IMR-90 (cell line): Measurements from ENCODE around the gene KDM4F. TPM values are rescaled to one million over a fixed set of nuclear protein-coding genes. Genes with fewer than 3 reads are reported as not detected.

ENCODE experiments used
- ATAC-seq: fragments of 200-7000 bp; cut with Tn5 transposase; 2 replicates; pipeline ENCODE4 v1.9.1; 2020; ENCODE audit warnings: low read depth, mild to moderate bottlenecking, moderate library complexity
- BruUV-seq: library from RNA; stranded (reverse); fragments of 400-500 nt; replicated peaks from 2 replicates; lab custom pipeline; 2021; lab: Mats Ljungman, UMichigan
- CTCF ChIA-PET: fragments of 300-600 bp; formaldehyde crosslinking; extraction: SDS; loops from one replicate; lab custom pipeline; 2021; ENCODE audit warnings: antibody characterized with exemption; lab: Yijun Ruan, JAX
- POLR2A ChIA-PET: fragments of 300-600 bp; sonication (Branson Sonifier 250); formaldehyde crosslinking; loops from one replicate; lab custom pipeline; 2022; ENCODE audit warnings: antibody characterized with exemption; ENCODE audit not compliant: unreplicated experiment; lab: Charles Lee
- DNase-seq: peaks from one replicate; pipeline ENCODE4 v3.0.0; 2013
- H2AFZ ChIP-seq: replicated peaks from 2 replicates; pipeline ENCODE3; 2013; ENCODE audit warnings: low read length, mild to moderate bottlenecking; ENCODE audit not compliant: poor library complexity
- H2AK5ac ChIP-seq: 2 replicates; pipeline ENCODE4 v1.6.1; 2013; ENCODE audit warnings: low read depth, low read length, inconsistent platforms
- H2AK9ac ChIP-seq: replicated peaks from 2 replicates; pipeline ENCODE3; 2013; ENCODE audit warnings: mild to moderate bottlenecking, low read depth, low read length, moderate library complexity; ENCODE audit not compliant: poor library complexity
- H2BK120ac ChIP-seq: 2 replicates; pipeline ENCODE4 v1.6.1; 2013; ENCODE audit warnings: low read depth, low read length, inconsistent platforms
- H2BK15ac ChIP-seq: 3 replicates; pipeline ENCODE4 v1.6.1; 2013; ENCODE audit warnings: low read depth, low read length, inconsistent platforms
- H2BK20ac ChIP-seq: 2 replicates; pipeline ENCODE4 v1.6.1; 2013; ENCODE audit warnings: low read depth, mild to moderate bottlenecking, inconsistent platforms, low read length, moderate library complexity
- H2BK5ac ChIP-seq: 2 replicates; pipeline ENCODE4 v1.6.1; 2013; ENCODE audit warnings: mild to moderate bottlenecking, low read depth, low read length, inconsistent platforms; ENCODE audit not compliant: poor library complexity, severe bottlenecking
- H3K14ac ChIP-seq: replicated peaks from 2 replicates; pipeline ENCODE4 v1.6.1; 2013; ENCODE audit warnings: low read depth, low read length, inconsistent platforms
- H3K18ac ChIP-seq: 2 replicates; pipeline ENCODE4 v1.6.1; 2013; ENCODE audit warnings: low read depth, low read length, control low read depth
- H3K23ac ChIP-seq: 2 replicates; pipeline ENCODE4 v1.6.1; 2013; ENCODE audit warnings: low read depth, low read length, inconsistent platforms
- H3K27ac ChIP-seq: 2 replicates; pipeline ENCODE4 v1.5.1; 2013; ENCODE audit warnings: mild to moderate bottlenecking, control low read depth, low read length; ENCODE audit not compliant: insufficient read depth
- H3K27me3 ChIP-seq: 2 replicates; pipeline ENCODE4 v1.6.1; 2013; ENCODE audit warnings: low read length; ENCODE audit not compliant: control insufficient read depth, insufficient read depth
- H3K36me3 ChIP-seq: 2 replicates; pipeline ENCODE4 v1.6.1; 2013; ENCODE audit warnings: low read length, mixed read lengths; ENCODE audit not compliant: control insufficient read depth, insufficient read depth
- H3K4ac ChIP-seq: 2 replicates; pipeline ENCODE4 v1.6.1; 2013; ENCODE audit warnings: low read depth, low read length, inconsistent platforms
- H3K4me1 ChIP-seq: 2 replicates; pipeline ENCODE4 v1.6.1; 2013; ENCODE audit warnings: low read length, mixed read lengths; ENCODE audit not compliant: control insufficient read depth, insufficient read depth
- H3K4me2 ChIP-seq: 2 replicates; pipeline ENCODE4 v1.6.1; 2013; ENCODE audit warnings: low read depth, mild to moderate bottlenecking, control low read depth, low read length, moderate library complexity
- H3K4me3 ChIP-seq: 2 replicates; pipeline ENCODE4 v1.5.1; 2013; ENCODE audit warnings: low read depth, mild to moderate bottlenecking, control low read depth, low read length, moderate library complexity; ENCODE audit not compliant: insufficient read depth
- H3K56ac ChIP-seq: 2 replicates; pipeline ENCODE4 v1.6.1; 2013; ENCODE audit warnings: low read length, inconsistent platforms; ENCODE audit not compliant: insufficient read depth; ENCODE audit errors: extremely low read depth
- H3K79me1 ChIP-seq, 2 experiments: 2 replicates each; pipeline ENCODE4 v1.6.1; 2013; ENCODE audit warnings: low read length in 2 of 2, inconsistent platforms in 1 of 2, low read depth in 1 of 2
- H3K9ac ChIP-seq: 2 replicates; pipeline ENCODE4 v1.6.1; 2013; ENCODE audit warnings: low read depth, low read length, control low read depth
- H3K9me1 ChIP-seq: 2 replicates; pipeline ENCODE4 v1.6.1; 2013; ENCODE audit warnings: low read length, inconsistent platforms; ENCODE audit not compliant: insufficient read depth
- H3K9me3 ChIP-seq: 2 replicates; pipeline ENCODE4 v1.6.1; 2013; ENCODE audit warnings: low read length; ENCODE audit not compliant: control insufficient read depth, insufficient read depth
- H4K20me1 ChIP-seq: 2 replicates; pipeline ENCODE4 v1.6.1; 2013; ENCODE audit warnings: low read length, inconsistent platforms; ENCODE audit not compliant: insufficient read depth
- H4K5ac ChIP-seq: 2 replicates; pipeline ENCODE4 v1.6.1; 2013; ENCODE audit warnings: mild to moderate bottlenecking, low read depth, low read length, control low read depth
- H4K8ac ChIP-seq, 2 experiments: 2 replicates each; pipeline ENCODE4 v1.6.1; 2013; ENCODE audit warnings: low read depth in 2 of 2, low read length in 2 of 2, control low read depth in 1 of 2, inconsistent platforms in 1 of 2
- H4K91ac ChIP-seq: 2 replicates; pipeline ENCODE4 v1.6.1; 2013; ENCODE audit warnings: low read depth, low read length, inconsistent platforms; ENCODE audit not compliant: insufficient read depth
- CEBPB ChIP-seq: IDR thresholded peaks from 2 replicates; pipeline ENCODE4 v1.6.1; 2012; ENCODE audit warnings: low read depth, low read length, improper control_type of control experiment
- CTCF ChIP-seq: conservative IDR thresholded peaks from 2 replicates; pipeline ENCODE4 v1.5.1; 2012; ENCODE audit warnings: mild to moderate bottlenecking, low read depth, low read length, improper control_type of control experiment
- MAFK ChIP-seq: IDR thresholded peaks from 2 replicates; pipeline ENCODE4 v1.6.1; 2012; ENCODE audit warnings: low read depth, low read length, improper control_type of control experiment
- MAZ ChIP-seq: IDR thresholded peaks from 2 replicates; pipeline ENCODE4 v1.6.1; 2012; ENCODE audit warnings: low read depth, mild to moderate bottlenecking, low read length, improper control_type of control experiment, moderate library complexity, borderline replicate concordance
- NFE2L2 ChIP-seq: fragments of 150-350 bp; IDR thresholded peaks from 2 replicates; pipeline ENCODE4 v1.6.1; 2016; ENCODE audit warnings: low read depth, mild to moderate bottlenecking, low read length
- POLR2A ChIP-seq: IDR thresholded peaks from 2 replicates; pipeline ENCODE4 v1.6.1; 2012; ENCODE audit warnings: mild to moderate bottlenecking, low read depth, low read length
- RAD21 ChIP-seq: IDR thresholded peaks from 2 replicates; pipeline ENCODE4 v1.6.1; 2012; ENCODE audit warnings: low read length, improper control_type of control experiment
- RCOR1 ChIP-seq: IDR thresholded peaks from 2 replicates; pipeline ENCODE4 v1.6.1; 2012; ENCODE audit warnings: mild to moderate bottlenecking, low read length, improper control_type of control experiment; ENCODE audit not compliant: insufficient replicate concordance
- RFX5 ChIP-seq: IDR thresholded peaks from 2 replicates; pipeline ENCODE4 v1.8.0; 2012; ENCODE audit warnings: low read depth, mild to moderate bottlenecking, low read length, moderate library complexity
- SMC3 ChIP-seq: fragments of 150-350 bp; IDR thresholded peaks from 2 replicates; pipeline ENCODE4 v1.6.1; 2016; ENCODE audit warnings: low read depth, mild to moderate bottlenecking, antibody characterized with exemption, low read length, moderate library complexity
- USF2 ChIP-seq: fragments of 150-350 bp; IDR thresholded peaks from 2 replicates; pipeline ENCODE4 v1.6.1; 2017; ENCODE audit warnings: mild to moderate bottlenecking, antibody characterized with exemption, low read length, low read depth
- WGBS, 2 experiments: methylation state at CpG; one replicate each; pipeline versions ENCODE4 v1.1.5 to v1.1.7; 2013; ENCODE audit warnings: missing lambda C conversion rate in 2 of 2; ENCODE audit not compliant: insufficient read length in 1 of 2; ENCODE audit errors: extremely low coverage in 2 of 2; 5-methylcytosine and 5-hydroxymethylcytosine counted together
- dilution Hi-C: fragments of 300-500 bp; cut with HindIII; formaldehyde crosslinking; loops from one replicate; pipeline ENCODE4 v1.14.3; 2018; ENCODE audit warnings: low sequenced_read_pairs; ENCODE audit not compliant: unreplicated experiment
- in situ Hi-C: fragments of 300-500 bp; cut with MboI; formaldehyde crosslinking; loops from 3 replicates; pipeline ENCODE4 v1.14.3; 2019; ENCODE audit warnings: low sequenced_read_pairs, inconsistent platforms, mixed read lengths
- intact Hi-C: fragments of 100-400 bp; cut with micrococcal nuclease; formaldehyde crosslinking; loops from 2 replicates; pipeline ENCODE4 v1.10.0; 2022
- polyA plus RNA-seq, 3 experiments: library from polyadenylated mRNA; depleted of rRNA; stranded (reverse); fragments of >200 nt; gene quantifications; 2 replicates each; pipeline ENCODE4 v1.2.3, GENCODE V29; 2012; ENCODE audit warnings: low replicate concordance in 1 of 3
- total RNA-seq: library from RNA; depleted of rRNA; stranded (reverse); fragments of >200 nt; gene quantifications from 2 replicates; pipeline ENCODE4 v1.2.3, GENCODE V29; 2012

Gene KDM4F
- total and polyA plus RNA-seq, 2 of the 4 experiments (the other 2 are of a cell fraction), result not detected

- Histone ChIP-seq H3K9ac (no peak overlapping the region), H4K20me1 (no peaks in the 10 kb centered on the region), H4K8ac (no peak overlapping the region), H3K4me2 (no peak overlapping the region), H2BK5ac (no peak overlapping the region), H4K91ac (no peak overlapping the region), H3K4ac (no peak overlapping the region), H2AK9ac (no peak overlapping the region), H3K27ac (no peak overlapping the region), H2AK5ac (no peak overlapping the region), H3K14ac (no peak overlapping the region), H3K79me1 (no peaks in the 10 kb centered on the region), H2BK15ac (no peak overlapping the region), H3K4me3 (no peak overlapping the region), H2BK20ac (no peak overlapping the region), H3K27me3 (peaks cover 18% of the 10 kb centered on the region), H3K23ac (no peak overlapping the region), H3K36me3 (no peaks in the 10 kb centered on the region), H3K4me1 (no peaks in the 10 kb centered on the region), H3K18ac (no peak overlapping the region), H2BK120ac (no peak overlapping the region), H3K9me1 (0 out of 2 replicates have a peak, but pooled peaks cover 3% of the 10 kb centered on the region), H3K56ac (no peak overlapping the region), H2AFZ (no peak overlapping the region), H4K5ac (no peak overlapping the region), H3K9me3 (no peaks in the 10 kb centered on the region)
- 78% methylated on average over 3 of the region's 6 CpGs; no CpG with 5 or more reads in 1 of the 2 experiments for WGBS, 2 experiments
- CTCF ChIA-PET, result interaction anchor here (3.7 kb wide), 1 partner anchor 8 kb away, joined by 16 read pairs; the partner anchor contains the start of gene SRSF8
- DNase-seq, result no peak
- dilution Hi-C loops, result no loop called here
- no TSS peak for BruUV-seq
- intact Hi-C loops, result no loop called here
- no peak for TF ChIP-seq MAZ
- no peak for TF ChIP-seq RAD21
- no peak for TF ChIP-seq NFE2L2
- no peak for TF ChIP-seq POLR2A
- no peak for TF ChIP-seq RFX5
- TF ChIP-seq SMC3, result no peak
- no peak for TF ChIP-seq CTCF
- no peak for TF ChIP-seq RCOR1
- TF ChIP-seq MAFK, result no peak
- TF ChIP-seq CEBPB, result no peak
- TF ChIP-seq USF2, result no peak
- no peak for ATAC-seq
- POLR2A ChIA-PET, result no interaction called here
- in situ Hi-C loops, result loop anchor here (25.0 kb wide), 1 partner anchor 1378 kb away; no protein-coding TSS in a partner anchor
Measured at GRCh38 chr11:95059046-95059445, 9.8 kb downstream of the KDM4F start.
